Activated T-helper 1 cell treated with anti-CD3 and anti-CD28 coated beads, Interleukin-2, amount 50 U/mL, for 16 hours (primary cell): ENCODE data around the gene PIP5K1B.

Source experiments
- DNase-seq, 2 donors: peaks; one replicate each; pipeline ENCODE4 v3.0.0-alpha.2; 2020; ENCODE audit warnings: low read depth in 1 of 2, low spot score in 1 of 2

The PIP5K1B gene

DNA sequence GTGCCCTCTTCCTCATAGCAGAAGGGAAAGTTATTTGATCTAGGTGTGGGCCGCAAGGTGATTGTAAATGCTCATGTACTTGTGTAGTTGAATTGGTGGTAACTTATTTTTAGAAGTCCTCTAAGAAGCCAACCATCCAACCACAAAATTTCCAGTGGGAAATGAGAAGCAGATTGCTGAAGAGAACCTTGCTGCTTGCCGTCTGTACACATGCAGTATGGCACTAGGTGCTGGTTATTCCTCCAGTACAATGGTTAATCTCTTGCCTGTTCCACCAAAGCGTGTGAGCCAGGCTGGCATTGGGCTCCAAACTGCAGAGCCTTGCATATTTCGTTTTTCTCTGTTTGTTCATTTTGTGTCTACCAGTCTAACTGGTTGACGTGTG is 28.0 kb downstream of the PIP5K1B start:
- no peak for DNase-seq

DNA sequence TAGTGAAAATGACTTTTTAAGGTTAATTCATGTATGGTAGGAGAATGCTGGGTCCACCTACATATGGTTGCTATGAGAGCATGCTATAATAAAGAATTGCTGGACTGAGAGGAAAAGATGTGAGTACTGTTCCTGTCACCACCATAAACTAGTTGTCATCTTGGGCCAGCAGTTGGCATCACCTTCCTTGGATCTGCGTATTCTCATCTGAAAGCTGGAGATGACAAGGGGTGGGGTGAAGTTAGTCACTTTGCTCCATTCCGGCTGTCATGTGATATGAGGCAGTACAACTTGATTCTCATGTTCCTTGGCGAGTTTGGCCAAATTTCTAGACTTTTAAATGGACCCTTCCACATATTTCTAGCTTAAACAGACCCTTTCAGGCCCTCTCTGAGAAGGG is 33.3 kb downstream of the PIP5K1B start:
- DNase-seq: no peak

DNA sequence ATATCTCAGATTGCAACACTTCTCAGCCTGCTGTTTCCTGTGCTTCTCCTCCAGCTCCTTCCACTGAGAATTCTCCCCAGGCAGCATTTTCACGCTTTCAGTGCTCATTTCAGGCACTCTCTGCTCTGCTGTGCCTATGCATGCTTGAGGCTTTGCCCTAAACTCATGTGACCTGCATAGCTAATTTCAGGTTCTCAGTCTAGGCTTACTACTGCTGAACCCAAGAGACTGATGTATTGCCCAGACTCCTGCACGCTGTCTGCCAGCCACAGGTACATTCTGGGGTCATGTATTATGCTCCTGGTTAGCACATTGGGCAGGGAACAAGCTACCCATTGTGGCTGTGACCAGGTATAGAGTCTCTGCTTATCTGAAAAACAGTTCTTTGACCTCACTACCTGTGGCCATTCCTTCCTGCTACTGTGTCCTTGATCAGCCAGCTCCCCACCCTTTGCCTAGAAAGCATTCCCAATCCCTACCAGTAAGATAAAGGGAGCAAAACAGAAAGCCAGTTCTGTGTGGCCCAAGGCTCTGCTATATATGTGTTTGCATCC is 34.7 kb downstream of the PIP5K1B start:
- DNase-seq: no peak

DNA sequence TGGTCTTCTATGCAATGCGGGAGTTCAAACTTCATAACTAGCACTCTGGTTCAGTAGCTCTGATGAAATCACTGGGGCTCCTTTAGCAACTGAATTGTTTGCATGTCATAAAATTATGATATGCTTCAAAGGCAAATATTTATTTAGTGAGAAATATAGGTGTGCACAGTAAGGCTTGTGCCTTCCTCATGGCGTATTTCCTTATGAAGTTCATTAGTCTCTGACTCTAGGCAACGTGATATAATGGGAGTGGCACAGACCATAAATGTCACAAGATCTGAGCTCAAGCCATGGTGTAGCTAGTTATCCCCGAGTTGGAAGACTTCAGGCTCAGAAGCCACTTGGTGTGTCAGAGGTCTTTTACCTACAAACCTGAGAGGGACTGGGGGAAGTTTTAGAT is 35.5 kb downstream of the PIP5K1B start:
- no peak for DNase-seq

DNA sequence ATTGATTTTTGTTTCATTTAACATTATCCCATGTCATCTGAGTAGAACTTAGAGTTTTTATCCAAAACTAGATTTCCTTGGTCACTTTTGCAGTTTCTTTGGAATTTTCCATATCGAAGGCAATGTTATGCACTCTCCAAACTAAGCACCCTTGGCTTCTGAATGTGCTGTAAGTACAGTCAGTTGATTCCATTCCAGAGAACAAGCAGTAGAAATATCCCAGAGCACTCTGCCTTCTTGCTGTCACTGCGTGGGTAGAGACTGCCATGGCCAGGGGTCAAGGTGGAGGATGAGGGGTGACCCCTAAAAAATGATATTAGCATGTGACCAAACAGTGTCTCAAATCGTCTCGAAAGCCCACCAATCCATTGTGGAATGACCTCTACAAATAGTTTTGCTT is 36.2 kb downstream of the PIP5K1B start:
- no peak for DNase-seq

DNA sequence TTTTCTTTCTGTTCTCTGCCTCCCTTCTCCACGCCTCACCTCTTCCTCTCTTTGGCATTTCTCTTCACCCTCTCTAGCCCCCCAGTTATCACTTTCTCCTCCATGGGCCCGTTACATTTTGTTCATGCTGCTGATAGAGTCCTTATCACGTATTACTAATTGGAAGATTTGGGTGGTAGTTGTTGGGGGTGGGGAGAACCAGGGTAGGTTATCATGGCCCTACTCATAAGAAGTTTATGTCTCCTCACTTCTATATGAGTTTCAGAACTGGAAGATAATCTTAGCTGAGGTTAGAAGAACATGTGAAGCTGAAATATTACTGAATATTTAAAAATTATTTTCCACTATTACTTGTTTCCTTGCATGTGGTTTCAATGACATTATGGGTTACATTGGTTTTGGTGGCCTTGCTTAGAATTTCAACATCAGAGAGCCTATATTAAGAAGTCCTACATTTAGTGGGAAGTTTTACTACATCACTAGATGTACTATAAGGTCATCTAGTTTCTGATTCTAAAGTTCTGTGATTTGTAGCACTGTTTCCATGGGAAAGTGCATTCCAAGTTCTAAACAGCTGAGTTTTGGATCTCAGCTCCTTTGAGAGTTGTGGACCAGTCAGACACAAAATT is 36.8 kb downstream of the PIP5K1B start:
- no peak for DNase-seq

DNA sequence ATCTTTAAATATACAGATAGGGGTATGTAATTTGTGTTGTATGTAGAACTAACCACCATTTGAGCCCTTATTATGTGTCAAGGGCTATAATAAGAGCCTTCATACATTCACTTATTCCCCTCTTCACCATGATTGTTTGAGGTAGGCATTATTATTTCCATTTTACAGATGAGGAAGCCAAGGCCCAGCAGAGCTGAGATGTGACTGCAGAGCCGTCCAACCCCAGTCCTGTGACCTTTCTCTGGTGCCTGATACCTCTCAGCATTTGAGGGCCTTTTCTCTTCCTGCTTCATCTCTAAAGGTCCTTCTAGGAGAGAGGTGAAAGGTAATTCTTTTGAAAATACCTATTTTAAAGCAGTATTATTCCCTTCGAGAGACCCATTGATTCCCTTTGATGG is 37.3 kb downstream of the PIP5K1B start:
- no peak for DNase-seq

DNA sequence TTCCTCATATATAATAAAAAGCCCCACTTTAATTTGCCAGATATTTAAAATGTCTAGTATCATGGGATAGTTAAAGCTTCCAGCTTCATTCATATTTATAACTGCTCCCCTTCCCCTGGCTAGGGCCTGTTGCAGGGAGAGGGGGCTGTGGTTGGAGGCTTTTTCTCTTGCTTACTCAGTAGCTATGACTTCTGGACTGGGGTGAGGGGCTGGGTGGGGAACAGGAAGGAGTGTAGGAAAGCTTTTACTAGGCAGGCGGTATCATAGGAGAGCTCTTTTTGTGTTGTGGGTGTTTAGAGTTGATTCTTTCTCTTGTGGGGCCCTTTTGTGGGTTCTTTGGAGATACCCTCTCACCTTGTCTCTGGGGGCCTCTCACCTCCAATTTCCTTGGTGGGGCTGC is 39.4 kb downstream of the PIP5K1B start:
- DNase-seq: no peak

DNA sequence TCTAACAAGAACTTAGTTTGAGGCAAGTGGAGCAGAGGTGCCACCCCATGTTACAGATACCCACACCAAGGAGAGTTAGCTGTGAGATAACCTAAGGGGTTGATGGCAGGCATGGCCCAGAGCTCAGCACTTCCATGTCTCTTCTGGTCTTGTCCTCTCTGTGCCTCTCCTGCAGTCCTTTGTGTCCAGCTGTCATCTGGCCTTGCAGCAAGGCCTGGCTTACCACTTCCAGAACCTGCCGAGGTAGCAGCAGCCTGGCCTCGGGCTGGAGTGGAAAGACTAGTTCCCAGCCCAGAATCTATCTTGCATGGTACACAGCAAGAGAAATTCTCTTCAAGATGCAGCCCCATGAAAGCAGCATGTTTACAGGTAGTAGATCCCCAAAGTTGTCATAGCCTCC is 41.5 kb downstream of the PIP5K1B start:
- no peak for DNase-seq

DNA sequence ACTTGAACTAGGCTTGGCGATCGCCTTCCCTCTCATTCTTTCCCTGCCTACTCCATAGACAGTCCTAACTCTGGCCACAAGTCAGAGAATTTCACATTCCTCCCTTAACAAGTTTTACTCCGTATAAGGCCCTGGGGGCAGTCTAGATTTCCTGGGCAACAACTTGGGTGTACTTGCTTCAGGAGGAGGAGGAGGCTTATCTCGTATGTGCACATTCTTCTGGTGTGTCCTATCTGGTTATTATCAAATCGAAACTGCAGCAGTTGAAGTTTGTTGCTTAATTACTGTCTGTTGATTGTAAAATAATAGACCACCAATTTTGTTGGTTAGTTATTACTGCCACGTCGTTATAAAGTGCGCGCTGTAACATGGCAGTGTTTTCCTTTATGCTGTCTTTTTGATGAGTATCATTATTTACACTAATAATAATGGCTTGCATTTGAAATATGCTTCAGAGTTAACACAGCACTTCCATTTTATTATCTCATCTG is 42.0 kb downstream of the PIP5K1B start:
- DNase-seq: no peak

DNA sequence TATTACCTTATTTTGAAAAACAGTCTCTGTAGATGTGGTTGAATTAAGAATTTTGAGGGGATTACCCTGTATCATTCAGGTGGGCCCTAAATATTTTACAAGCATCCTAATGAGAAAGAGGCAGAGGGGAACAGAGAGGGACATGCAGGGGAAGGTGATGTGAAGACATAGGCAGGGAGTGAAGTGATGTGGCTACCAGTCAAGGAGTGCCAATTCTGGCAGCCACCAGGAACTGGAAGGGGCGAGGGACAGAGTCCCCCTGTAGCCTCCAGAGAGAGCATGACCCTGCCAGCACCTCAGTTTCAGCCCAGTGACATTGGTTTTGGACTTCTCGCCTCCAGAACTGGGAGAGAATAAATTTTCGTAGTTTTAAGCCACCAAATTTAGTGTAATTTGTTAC is 44.1 kb downstream of the PIP5K1B start:
- no peak for DNase-seq

DNA sequence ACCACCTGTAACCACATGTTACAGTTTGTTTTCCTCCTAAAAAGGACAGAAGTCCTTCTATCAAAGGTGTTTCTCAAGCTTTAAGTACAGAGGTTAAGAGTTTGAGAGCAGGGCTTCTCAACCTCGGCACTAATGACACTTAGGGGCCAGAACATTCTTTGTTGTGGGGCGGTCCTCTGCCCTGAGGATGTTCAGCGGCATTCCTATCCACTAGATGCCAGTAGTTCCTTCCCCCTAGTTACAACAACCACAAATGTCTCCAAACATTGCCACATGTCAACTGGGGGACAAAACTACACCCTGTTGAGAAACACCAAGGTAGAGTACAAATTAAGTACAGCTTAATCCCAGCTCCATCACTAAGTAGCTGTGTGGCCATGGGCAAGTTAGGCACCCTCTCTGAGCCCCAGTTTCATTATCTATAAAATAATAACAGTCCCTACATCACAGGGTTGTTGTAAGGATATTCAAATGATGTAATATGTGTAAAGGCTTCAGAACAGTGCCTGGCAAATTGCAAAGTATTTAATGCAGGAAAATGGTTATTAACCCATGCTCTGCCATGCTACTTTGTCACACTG is 44.6 kb downstream of the PIP5K1B start:
- DNase-seq: no peak

DNA sequence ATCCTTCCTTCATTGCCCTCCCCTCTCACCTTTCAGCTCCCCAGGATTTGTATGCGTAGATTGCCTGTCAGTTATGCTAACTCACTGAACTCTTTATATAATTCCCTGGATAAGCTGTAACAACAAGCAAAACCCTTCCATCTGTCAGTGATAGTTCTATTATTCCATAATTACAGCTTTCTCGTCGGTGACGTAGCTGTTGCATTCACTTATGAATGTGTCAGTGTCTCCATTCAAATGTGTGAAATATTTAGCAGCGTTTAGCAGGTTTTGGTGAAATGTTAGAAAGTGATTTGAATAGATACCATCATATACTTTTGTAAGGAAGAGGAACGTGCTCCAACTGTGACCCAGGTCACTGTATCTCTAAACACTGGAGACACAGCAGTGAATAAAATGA is 45.2 kb downstream of the PIP5K1B start:
- DNase-seq: no peak

DNA sequence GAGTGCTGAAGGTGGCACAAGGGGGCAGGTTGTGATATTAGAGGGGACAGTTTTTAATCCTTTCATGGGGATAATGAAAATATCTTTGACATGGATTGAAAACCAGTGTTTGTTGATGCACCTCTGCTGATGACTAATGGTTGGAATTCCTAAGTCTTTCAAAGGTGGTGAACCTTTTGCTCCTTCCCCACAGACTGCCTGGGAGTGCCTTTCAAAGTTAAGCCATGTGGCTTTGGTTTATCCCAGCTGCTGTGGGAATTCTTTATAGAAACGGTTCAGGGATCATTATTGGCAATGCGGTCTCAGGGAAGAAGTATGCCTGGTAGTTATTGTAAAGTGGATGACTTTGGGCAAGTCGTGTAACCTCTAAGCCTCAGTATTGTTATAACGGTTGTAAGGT is 45.7 kb downstream of the PIP5K1B start:
- DNase-seq: no peak

DNA sequence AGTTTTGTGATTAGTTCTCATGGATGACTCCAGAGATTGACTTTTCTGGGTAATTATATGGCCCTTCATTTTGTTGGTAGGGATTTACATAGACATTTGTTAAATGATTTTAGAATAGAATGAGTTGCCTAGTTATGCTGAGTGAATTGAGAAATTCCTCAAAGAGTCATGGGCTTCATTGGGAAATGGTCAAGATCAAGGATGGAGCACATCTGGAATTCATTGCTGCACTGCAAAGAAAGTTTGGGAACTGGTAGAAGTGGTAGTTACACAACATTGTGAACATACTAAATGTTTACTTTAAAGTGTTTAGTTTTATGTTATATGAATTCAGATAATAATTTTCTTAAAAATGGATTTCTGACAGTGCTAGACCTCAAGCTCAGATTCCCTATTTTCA is 46.5 kb downstream of the PIP5K1B start:
- no peak for DNase-seq

DNA sequence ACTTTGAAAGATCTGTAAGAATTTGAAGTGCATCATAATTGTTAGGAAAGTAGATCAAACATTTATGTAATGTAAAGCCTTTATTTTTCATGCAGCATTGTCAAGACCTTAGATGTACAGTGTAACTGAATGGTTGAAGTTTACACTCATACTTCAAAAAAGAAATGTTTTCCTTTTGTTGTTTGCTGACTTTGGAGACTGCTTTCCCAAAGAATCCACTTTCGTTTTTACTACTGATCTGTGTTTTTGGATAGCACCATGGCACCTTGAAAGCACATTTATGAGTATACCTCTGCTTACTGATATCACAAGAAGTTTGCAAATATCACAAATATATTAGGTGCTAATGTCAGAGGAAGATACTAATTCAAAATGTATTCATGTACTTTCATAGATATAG is 50.0 kb downstream of the PIP5K1B start:
- no peak for DNase-seq

DNA sequence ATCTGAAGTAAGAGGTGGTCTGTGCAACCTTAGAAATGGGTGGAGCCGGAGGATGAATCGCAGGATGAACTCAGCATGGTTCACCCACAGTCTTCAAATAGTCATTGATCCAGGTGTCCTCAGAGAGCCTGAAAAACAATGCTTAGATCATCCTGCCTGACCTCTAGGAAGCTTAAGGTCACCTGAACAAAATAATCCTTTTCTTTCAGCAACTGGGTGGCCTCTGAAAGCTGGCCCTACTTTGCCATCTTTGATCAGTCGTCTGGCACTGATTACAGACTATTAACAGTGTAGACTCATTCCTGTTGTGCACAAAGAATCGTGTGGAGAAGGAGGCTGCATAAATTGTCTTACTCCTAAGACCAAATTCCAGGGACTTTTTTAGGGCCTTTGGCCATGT is 50.7 kb downstream of the PIP5K1B start:
- no peak for DNase-seq

DNA sequence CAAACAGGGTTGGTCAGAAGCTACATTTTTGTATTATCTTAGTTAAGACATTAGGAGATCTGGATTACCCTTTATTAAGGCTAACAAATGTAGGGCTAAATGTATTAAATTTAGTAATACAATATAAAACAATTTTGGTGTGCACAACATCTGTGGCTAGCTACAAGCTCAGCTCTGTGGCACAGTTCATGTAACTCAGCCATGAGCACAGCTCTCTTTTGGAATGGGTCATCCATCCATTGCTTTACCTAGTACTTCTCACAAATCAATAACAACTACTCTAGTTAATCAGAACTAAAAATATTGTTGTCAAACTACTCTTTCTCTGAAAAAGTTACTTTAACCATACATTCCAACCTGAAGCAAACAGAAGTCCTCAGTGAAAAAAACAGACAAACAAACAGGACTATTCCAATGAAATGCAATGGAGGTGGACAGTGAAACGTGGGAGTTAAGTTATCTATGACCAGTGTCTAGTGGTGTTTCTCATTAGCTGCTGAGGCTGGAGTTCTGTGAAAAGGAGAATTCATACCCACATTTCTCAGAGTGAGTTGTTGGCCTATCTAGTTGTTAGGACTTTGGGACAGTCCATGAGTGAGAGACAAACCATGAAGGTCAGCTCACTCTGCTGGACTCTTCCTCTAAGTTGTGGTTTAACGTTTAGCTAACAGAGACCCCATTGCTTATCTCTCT is 55.1 kb downstream of the PIP5K1B start:
- DNase-seq: no peak

DNA sequence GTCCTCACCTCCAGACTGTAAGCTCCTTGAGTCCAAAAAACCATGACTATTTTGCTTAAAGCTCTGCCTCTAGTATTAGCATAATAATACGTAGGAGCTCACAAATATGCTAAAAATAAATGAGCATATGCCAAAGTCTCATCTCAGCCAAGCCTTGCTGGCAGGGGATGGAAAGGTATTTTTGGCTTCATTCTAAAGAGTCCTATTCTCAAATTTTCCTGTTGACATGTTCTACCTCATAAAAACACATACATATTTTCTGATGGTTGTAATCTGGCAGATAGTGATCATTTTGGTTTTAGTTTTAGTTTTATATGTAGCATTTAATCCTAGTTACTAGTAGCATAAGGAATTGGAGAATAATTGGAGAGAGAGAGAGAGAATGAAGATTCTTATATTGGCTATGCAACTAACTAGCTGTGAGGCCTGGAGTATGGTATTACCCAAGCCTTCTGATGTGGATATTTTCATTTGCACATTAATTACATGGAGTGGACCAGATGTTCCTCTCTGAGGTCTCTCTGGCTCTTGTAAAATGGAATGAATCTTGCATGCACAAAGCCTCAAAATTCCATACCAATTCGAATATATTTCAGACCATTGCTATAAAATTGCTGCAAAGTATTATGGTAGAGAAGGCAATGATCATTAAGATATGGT is 55.8 kb downstream of the PIP5K1B start:
- no peak for DNase-seq

DNA sequence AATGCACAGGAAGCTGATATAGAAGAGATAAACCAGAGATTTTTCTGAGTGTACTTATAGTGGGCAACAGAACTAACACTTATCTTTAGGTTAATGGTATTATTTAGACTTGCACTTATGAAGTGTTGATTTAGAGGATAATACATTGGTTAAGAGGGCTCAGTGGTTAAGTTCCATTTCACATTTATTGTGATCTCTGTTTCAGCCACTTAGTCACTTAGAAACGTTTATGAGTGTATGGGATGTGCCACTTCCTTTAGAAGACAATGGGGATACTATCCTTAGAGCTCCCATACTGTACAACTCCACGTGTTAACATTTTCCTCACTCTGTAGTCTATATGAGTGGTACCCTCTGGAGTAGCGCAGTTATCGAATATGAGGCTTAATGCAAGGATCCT is 57.5 kb downstream of the PIP5K1B start:
- no peak for DNase-seq

DNA sequence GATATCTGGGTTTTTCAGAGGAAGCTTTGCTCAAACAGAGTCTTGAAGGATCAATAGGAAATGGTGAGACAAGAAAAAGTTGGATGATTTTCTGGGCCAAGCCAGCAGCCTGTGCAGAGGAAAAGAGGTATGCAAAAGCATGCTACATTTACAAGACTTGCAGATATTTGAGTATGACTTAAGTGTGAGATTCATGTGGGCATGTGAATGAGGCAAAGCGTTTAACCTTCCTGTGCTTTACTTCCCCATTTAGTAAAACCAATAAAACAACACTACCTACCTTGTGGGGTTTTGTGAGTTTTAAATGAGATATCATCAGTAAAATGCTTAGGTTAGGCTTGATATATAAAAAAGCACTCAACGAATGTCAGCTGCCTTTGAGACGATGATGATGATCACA is 58.1 kb downstream of the PIP5K1B start:
- no peak for DNase-seq

DNA sequence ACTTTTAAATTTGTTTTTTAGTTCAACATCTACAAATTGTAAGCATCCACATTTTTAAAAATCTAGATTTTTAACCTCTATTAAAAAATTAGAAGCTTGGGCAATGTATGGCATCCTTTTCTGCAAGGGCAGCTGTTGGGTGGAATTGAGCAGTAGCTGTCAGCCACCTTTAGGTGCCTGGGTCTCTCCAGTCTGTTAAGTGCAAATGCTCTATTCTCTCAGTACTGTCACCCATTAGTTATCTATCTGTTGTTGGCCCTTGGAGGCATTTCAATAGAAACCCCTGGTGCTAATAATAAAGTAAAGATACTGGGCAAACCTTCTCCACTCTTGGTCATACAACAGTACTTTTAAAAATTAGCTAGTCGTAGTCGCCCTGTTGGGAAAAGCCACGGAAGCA is 63.6 kb downstream of the PIP5K1B start:
- no peak for DNase-seq
